ENCODE data around the gene OLFM4. TPM values are rescaled to one million over a fixed set of nuclear protein-coding genes. Genes with fewer than 3 reads are reported as not detected.

Gene OLFM4
- total RNA-seq, 4 donors from 2014 or later = 1.9 TPM; not detected in 3

- intact Hi-C loops (cut with DNase I; ENCODE audit: low total_unique reads) = no loop called here
Observed at GRCh38 chr13:53014495-53015443, 13.8 kb upstream of the OLFM4 start.

GRCh38 chr13:53015971-53016370, 12.6 kb upstream of the OLFM4 start:
- no peaks in the 10 kb centered on the region for H3K4me1 ChIP-seq
- no peak overlapping the region for H3K27ac ChIP-seq
- H3K4me3 ChIP-seq = no peak overlapping the region
- H3K27me3 ChIP-seq = no peaks in the 10 kb centered on the region
- no peak for DNase-seq
- H3K36me3 ChIP-seq = no peaks in the 10 kb centered on the region
- H3K9me3 ChIP-seq = no peaks in the 10 kb centered on the region
- TF ChIP-seq POLR2A (IDR thresholded peaks at IDR 0.05) (no peak), CTCF (IDR thresholded peaks at IDR 0.05) (no peak)
- intact Hi-C loops (cut with DNase I; ENCODE audit: low total_unique reads) = no loop called here

More at GRCh38 chr13:53014495-53015443, 13.8 kb upstream of the OLFM4 start:
- no peak for DNase-seq
- Histone ChIP-seq H3K9me3 (no peaks in the 10 kb centered on the region), H3K27me3 (no peaks in the 10 kb centered on the region), H3K27ac (no peak overlapping the region), H3K4me1 (no peaks in the 10 kb centered on the region), H3K4me3 (no peak overlapping the region), H3K36me3 (no peaks in the 10 kb centered on the region)
- TF ChIP-seq POLR2A (IDR thresholded peaks at IDR 0.05) (no peak), CTCF (IDR thresholded peaks at IDR 0.05) (no peak)

- Histone ChIP-seq H3K4me1 (no peaks in the 10 kb centered on the region), H3K36me3 (no peaks in the 10 kb centered on the region), H3K27me3 (no peaks in the 10 kb centered on the region), H3K9me3 (no peaks in the 10 kb centered on the region), H3K27ac (no peak overlapping the region), H3K4me3 (no peak overlapping the region)
- TF ChIP-seq CTCF (IDR thresholded peaks at IDR 0.05) = no peak
- no peak for TF ChIP-seq POLR2A (IDR thresholded peaks at IDR 0.05)
- intact Hi-C loops (cut with DNase I; ENCODE audit: low total_unique reads) = no loop called here
- no peak for DNase-seq
Observed at GRCh38 chr13:53017433-53017970, 11.1 kb upstream of the OLFM4 start.

GRCh38 chr13:53018690-53019647, 9.6 kb upstream of the OLFM4 start:
- Histone ChIP-seq H3K27ac (no peak overlapping the region), H3K27me3 (no peaks in the 10 kb centered on the region), H3K36me3 (no peaks in the 10 kb centered on the region), H3K9me3 (no peaks in the 10 kb centered on the region), H3K4me3 (no peak overlapping the region), H3K4me1 (no peaks in the 10 kb centered on the region)
- TF ChIP-seq POLR2A (IDR thresholded peaks at IDR 0.05) (no peak), CTCF (IDR thresholded peaks at IDR 0.05) (no peak)
- intact Hi-C loops (cut with DNase I; ENCODE audit: low total_unique reads) = no loop called here
- DNase-seq = no peak

Measured in uterus (tissue), 4 donors.